ENCODE data around the gene INPP4B.

DNA sequence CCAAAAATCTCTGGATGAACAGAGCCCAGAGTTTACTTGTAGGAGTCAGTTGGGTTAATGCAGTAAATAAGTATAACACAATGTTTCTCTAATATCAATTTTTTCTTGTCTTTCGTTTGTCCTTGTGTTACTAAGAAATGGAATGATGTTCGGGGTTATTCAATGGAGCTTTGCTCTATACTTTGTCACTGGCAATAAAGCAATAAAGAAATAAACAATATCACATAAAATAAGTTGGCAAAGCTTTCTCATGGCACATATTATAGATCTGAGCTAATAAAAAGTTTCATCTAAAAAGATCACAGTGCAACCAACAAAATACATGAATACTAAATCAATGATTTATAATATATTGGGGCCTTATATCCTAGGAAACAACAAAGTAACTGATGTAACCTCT lies 32.7 kb downstream of the INPP4B start:
- no peak for TF ChIP-seq EZH2 (IDR thresholded peaks at IDR 0.05; ENCODE audit: insufficient read depth, poor library complexity, severe bottlenecking)
- TF ChIP-seq EZH2phosphoT487 (IDR thresholded peaks at IDR 0.05; ENCODE audit: insufficient read depth, low read depth): no peak

Data from GM23248 (cell line).